GM18517 (cell line): Measurements from ENCODE around the gene ZDHHC18.
"Not testable (repeated sequence)": the region's sequence is repeated elsewhere in the genome, so short reads cannot be mapped to it uniquely, and the experiment has no call there.

Experiments used
- ATAC-seq: cut with Tn5 transposase; IDR thresholded peaks from one replicate; pipeline ENCODE4 v1.9.1; 2021; ENCODE audit warnings: mild to moderate bottlenecking, moderate library complexity; ENCODE audit not compliant: unreplicated experiment

The ZDHHC18 gene

GRCh38 chr1:26791148-26791547 lies 35.3 kb upstream of the ZDHHC18 start:
- ATAC-seq = no peak

DNA sequence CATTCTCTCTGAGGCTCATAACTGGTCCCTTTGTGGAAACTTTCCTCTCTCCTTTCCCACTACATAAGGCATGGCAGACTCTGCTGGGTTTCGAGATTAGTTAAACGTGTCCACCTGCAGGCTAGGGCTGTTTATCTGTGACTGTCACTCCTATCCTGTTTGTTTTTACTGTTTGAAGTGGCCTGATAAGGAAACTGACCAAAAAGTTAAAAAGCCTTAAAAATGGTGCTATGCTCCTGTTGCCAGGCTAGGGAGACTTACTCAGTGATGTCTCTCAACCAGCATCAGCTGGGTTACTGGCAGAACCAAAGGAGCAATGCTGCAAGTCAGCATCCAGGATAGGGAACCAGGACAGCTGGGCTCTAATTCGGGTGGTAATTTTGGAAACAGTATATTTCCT lies 34.9 kb upstream of the ZDHHC18 start:
- ATAC-seq = no peak

- ATAC-seq = no peak
Measured at GRCh38 chr1:26792924-26793323, 33.6 kb upstream of the ZDHHC18 start.

DNA sequence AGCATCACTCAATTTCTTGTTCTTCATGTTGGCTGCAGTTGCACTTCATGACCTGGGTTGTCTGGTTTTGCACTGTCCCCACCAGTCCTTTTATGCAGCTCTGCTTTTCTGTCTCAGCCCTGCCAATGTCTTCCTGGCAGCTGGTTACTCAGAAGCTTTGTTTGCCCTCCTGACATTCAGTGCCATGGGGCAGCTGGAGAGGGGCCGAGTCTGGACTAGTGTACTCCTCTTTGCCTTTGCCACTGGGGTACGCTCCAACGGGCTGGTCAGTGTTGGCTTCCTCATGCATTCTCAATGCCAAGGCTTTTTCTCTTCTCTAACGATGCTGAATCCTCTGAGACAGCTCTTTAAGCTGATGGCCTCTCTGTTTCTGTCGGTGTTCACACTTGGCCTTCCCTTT lies 32.1 kb upstream of the ZDHHC18 start:
- no peak for ATAC-seq

DNA sequence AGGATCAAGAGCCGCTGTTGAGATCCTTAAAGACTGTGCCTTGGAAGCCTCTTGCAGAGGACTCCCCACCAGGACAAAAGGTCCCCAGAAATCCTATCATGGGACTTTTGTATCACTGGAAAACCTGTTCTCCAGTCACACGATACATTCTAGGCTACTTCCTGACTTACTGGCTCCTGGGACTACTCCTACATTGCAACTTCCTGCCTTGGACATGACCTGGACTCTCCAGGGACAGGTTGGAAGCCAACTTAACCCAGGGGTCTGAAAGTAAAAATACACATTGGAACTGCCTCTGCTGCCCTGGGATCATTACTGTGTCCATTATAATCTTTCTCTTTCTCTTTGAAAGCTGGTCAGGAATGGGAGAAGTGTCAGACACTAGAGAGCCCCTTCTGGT lies 28.9 kb upstream of the ZDHHC18 start:
- ATAC-seq = no peak

DNA sequence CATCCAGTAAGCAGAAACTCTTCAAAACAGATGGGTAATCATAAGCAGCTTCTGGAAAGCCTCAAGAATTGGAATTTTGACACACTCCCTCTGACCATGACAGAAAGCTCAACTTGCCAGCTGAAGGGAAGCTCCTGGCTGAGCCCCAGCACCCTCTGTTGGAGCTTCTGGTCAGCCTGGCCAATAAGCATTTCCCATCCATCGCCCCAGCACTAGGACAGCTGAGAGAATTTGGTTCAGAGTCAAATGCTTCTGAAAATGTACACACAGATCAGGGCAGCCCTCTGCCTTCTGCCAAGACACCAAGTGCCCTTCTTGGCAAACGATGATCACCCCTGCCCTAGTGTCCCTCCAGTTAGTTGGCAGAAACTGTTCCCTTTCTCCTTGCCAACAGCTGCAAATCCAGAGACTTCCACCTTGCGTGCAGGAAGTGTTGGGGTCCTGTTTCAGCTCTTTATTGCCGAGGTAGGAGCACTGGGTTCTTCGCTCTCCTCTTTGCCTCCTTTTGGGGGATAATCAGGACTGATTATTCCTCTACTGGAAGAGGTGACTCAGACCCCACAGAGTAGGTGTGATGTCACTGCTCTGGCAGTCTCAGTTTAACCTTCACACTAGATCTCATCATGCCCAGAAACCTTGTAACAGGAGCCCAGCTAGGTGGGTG lies 26.9 kb upstream of the ZDHHC18 start:
- no peak for ATAC-seq

GRCh38 chr1:26803932-26804331 lies 22.6 kb upstream of the ZDHHC18 start:
- ATAC-seq = not testable (repeated sequence)

- not testable (repeated sequence) for ATAC-seq
Measured at GRCh38 chr1:26810105-26810504, 16.4 kb upstream of the ZDHHC18 start.

DNA sequence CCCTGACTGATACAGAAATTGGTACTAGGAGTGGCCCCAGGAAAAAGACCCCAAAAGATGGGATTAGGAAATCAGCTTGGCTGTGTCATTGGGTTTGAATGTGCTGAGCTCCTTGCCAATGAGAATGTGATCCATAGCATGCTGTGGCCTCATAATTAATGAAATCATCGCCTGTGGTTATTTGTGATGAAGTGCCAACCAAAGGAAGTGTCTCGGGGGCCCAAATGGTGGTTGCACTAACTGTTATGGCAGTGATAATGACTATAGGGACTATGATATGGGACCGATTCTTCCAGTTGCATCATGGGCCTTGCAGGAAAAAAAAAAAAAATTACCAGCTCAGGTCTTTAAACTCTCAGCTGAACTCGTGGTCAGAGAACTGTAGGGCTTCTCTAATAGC lies 15.4 kb upstream of the ZDHHC18 start:
- ATAC-seq = no peak

- no peak for ATAC-seq
Measured at GRCh38 chr1:26811708-26812107, 14.8 kb upstream of the ZDHHC18 start.

DNA sequence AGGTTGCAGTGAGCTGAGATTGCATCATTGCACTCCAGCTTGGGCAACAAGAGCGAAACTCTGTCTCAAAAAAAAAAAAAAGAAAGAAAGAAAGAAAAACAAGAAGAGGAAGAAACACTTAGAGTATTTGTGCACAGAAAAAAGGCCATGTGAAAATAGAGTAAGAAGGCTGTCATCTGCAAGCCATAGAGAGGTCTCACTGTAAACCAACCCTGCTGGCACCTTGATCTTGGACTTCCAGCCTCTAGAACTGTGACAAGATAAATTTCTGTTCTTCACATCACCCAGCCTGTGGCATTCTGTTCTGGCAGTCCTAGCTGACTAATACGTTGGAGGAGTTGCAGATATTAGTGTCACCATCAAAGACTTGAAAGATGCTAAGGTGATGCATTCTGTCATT lies 12.1 kb upstream of the ZDHHC18 start:
- no peak for ATAC-seq

DNA sequence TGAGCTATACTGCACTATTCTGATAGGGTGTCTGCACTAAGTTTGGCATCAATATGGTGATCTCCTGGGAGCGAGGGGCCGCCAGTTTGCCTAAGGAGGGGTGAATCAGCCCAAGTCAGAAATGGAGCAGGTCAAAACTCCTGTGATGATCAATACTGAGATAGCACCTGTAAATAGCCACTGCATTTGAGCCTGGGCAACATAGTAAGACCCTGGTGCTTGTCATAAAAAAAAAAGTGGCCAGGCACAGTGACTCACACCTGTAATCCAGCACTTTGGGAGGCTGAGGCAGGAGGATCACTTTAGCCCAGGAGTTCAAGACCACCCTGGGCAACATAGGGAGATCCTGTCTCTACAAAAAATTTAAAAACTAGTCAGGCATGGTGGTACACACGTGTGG lies 11.6 kb upstream of the ZDHHC18 start:
- ATAC-seq = no peak

DNA sequence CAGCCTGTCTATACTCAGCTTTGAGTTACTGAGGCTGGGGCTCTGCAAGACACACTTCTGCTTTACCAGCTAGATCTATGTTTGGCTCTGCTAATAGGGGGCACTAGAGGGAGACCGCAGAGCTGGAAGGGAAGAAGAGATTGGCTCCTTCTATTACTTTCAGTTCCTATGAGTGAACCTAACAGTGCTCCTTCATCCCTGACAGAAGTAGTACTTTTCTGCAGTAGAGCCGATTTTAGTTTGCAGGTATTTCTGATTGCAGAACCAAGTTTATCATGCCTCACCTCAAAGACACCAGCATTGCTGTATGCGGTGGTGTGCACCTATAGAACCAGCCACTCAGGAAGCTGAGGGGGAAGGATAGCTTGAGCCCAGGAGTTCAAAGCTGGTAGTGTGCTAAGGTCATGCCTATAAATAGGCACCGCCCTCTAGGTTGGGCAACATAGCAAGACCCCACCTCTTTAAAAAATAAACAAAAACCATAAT lies 5.7 kb upstream of the ZDHHC18 start:
- ATAC-seq = peak; percentile 85

GRCh38 chr1:26822737-26823395 lies 3.6 kb upstream of the ZDHHC18 start:
- no peak for ATAC-seq

GRCh38 chr1:26824731-26825130 lies 1.8 kb upstream of the ZDHHC18 start:
- no peak for ATAC-seq

DNA sequence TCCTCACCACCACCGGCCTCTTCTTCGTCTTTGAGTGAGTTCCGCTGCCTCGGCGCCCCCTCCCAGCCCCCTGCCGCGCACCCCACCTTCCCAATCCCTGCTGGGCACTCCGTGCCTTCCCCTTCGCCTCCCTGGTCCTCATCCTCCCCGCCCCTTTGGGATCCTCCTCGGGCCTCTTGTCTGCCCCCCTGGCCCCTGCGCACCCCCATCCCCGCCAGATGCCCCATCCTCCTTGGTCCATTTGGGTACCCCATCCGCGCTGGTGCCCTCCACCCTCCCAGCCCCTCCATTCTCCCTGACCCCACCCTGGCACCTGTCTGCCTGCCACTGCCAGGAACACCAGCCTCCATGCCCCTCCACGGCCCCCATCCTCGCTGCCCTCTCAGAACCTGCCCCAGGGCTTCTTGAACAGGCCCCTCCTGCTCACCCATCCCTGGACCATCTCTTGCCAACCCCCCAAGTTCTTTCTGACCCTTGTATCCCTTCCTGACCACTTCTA lies 667 bp downstream of the ZDHHC18 start:
- no peak for ATAC-seq

DNA sequence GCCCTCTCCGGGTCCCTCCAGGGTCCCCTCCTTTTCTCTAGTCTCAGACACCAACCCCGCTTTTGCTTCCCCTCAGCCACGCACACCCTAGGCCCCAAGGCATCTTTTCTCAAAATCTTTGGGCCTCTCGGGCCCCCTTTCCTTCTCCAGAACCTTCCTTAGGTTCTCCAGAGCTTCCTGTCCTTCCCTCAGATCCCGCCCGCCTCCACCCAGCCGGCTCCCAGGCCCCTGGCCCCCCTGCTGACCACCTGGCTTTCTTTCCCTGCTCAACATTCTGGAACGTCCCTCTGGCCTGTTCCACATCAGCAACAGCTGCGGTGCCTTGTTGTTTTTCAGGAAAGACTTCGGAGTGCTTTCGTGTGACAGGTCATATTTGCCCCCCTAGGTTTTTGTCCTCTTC lies 1.2 kb downstream of the ZDHHC18 start:
- ATAC-seq = no peak

GRCh38 chr1:26828411-26828991 lies 2.0 kb downstream of the ZDHHC18 start:
- no peak for ATAC-seq

DNA sequence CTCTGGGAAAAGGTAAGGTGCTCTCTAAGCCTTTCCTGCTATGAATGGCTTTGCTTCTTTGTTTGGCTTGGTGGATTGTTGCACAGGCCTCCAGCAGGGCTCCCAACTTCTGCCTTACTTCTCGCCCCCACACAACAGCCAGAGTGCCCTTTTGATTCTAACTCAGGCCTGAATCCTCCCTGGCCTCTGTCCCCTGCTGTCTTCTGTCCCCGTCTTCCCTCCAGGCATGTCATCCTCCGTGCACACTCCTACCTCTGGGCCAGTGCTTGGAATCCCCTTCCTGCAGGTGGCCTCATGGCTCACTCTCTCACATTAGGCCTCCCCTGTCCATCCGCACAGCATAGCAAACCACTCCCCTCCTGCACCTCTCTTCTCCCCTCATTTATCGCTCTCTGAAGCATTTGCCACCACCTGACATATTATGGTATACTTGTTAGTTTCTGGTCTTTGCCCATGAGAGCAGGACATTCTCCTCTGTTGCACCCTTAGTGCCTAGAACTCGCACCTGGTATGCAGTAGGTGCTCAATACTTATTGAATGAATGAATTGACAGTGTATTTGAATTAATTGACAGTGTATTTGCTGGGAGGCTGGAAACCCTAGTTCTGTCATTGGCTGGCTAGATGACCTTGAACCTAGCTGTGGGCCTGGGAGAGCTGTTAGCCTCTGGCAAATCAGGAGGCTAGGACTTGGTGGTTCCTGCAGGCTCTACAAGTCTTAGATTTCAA lies 2.9 kb downstream of the ZDHHC18 start:
- no peak for ATAC-seq

DNA sequence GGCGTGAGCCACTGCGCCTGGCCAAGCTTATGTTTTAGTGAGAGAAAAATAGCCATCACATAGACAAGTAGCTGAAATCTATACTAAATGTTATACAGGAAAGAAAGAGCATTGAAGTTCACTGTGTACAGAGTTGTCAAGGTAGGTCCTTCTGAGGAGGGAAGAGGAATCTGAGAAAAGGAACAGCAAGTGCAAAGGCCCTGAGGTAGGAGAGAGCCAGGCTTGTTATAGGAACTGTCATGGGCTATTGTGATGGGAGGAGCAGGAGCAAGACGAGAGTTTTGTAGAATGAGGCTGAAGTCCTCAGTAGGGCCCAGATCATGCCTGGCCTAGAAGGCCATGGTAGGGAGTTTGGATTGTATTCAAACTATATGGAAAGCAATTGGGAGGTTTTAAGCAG lies 4.6 kb downstream of the ZDHHC18 start:
- no peak for ATAC-seq

GRCh38 chr1:26831546-26832248 lies 5.2 kb downstream of the ZDHHC18 start:
- no peak for ATAC-seq
